Measurements from ENCODE around the gene CYSTM1.
A peak's percentile ranks its signal among the peaks of the same experiment; 100 is the strongest.

Gene CYSTM1

GRCh38 chr5:140239461-140239860 lies 64.5 kb downstream of the CYSTM1 start:
- DNase-seq: no peak

- peak in 4 of 5 donors; percentile 34 to 68 (median 36) for DNase-seq
Measured at GRCh38 chr5:140239939-140240700, 65.1 kb downstream of the CYSTM1 start.

DNA sequence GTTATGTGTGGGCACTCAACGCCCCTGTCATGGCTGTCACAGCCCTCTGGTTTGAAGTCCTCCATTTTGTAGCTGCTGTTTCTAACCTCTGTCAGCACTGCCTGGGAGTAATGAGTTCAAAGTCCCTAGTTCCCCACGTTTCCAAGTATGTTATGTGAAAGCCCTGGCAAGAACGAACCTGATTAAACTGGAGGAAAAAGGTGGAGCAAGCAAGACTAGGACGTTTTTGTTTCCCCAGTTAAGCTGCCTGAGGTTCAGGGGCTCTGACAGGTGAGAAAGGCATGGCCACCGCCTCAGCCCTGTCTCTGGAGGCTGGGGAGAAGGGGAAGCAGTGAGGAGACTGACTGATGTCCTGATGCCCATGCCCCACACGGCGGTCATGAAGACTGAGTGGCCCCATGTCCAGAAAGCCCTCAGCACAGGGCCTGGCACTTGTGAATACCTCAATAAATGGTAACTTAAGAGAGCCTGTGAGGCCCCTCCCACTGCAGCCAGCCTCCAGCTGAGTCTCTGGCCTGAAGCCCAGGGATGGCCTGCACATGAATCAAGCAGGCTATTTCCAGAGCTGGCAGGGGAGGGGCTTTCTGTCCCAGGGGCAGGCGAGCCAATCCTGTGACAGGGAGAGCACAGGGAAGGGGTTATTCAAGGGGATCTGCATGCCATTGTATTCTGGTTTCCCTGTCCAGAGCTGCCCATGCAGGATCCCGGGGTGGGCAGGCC lies 66.2 kb downstream of the CYSTM1 start:
- DNase-seq: no peak

DNA sequence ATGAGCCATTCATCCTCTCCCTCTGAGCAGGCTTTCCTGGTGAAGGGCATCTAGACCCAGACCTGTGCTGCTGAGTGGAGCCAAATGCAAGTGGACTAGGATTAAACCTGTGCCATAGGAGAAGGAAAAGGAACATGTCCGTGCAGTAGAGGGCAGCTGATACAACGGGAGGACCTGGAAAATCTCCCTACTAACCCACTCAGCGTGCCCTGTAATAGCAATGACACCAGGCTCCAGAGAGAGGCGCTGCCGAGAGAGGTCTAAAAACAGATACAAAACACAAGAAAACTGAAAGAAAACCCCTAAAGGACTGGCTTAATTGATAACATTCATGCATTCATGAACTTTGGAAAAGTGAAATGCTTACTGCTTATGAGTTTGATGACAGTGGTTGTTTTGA lies 67.1 kb downstream of the CYSTM1 start:
- DNase-seq: no peak

DNA sequence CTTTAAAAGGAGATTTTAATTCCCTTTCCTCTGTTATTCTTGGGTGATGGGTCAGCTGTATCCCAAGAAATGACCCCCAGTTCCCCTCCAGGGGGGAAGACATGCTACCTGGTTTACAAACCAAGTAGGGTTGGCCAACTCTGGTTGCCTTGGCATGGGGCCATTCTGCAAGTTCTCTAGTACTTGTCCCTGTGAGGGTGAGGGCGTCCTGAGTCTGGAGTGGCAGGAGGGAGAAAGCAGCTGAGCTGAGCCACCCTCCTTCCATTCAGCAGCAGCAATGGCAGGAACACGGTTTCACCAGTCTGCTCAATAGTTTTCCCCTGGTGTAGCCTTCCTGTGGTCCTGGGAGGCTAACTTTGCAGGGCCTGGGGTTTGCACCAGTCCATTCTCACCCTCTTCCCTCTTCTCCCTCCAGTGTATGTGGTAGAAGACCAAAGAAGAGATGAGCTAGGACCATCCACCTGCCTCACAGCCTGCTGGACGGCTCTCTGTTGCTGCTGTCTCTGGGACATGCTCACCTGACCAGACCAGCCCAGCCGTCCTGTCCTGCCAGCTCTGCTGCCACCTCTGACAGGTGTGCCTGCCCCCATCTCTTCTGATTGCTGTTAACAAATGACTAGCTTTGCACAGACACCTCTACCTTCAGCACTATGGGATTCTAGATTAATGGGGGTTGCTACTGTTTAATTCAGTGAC lies 68.0 kb downstream of the CYSTM1 start:
- no peak for DNase-seq

DNA sequence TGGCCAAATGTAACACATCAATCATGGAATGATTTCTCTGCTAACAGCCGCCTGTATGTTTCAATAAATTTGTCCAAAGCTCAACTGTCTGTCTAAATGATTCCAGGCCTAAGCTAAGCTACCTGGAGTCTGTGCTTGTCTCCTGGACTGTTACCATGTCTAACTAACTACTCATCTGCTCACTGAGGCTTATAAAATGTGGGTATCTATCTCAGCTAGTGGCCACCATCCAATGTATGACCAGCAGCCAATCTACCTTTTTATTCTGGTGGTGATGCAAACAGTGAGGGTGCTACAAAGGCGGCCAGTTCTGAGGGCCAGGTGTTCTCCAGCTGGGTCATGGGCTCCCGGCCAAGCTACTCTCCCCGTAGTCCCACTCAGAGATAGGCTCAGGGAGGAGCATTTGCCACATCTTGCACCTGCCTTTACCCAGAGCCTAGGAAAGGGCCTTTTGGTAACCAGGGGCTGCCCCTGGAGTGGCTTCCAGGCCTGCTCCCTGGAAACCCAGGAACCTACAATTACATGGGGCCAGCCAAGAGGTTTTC lies 68.8 kb downstream of the CYSTM1 start:
- no peak for DNase-seq

DNA sequence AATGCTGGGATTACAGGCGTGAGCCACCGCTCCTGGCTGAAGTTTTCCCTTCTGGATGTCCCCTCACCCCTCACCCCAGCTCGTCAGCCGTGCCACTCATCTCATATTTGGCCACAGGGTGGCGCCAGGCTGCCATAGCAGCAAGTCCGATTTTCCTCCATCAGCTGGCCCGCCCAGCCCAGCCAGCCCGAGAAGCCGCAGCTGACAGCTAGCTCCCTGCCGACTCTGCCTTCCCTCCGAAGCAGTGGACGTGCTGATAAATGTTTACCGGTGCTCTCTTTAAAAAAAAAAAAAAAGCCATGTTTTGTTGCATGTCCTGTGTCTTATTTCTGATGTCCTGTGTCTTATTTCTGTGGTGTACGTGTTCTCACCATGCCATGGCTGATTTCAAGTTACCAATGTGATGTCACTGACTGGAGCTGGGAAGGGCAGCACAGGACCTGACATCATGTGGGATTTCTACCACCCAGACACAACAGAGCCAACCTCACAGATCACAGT lies 69.6 kb downstream of the CYSTM1 start:
- peak; percentile 56 to 88 (median 70) for DNase-seq

DNA sequence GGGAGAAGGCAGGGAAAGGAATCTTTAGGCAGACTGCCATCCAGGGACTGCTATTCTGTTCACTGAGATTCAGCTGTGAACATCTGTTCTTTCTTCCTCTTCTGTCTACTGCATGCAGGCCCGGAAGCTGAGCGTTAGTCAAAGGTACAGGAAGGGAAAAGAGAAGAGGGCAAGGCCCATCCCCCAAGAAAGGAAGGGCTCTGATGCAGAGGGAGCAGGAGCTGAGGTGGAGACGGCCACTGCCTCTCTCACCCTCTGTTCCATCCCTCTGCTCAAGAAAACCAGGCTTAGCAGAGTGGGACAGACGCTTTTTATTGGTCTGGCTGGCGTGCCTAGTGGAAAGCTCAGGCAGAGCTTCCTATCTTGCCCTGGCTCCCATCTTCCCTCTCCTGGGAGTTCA lies 70.4 kb downstream of the CYSTM1 start:
- DNase-seq: peak in 1 of 5 donors; percentile 40

- DNase-seq: no peak
Measured at GRCh38 chr5:140245926-140246325, 70.9 kb downstream of the CYSTM1 start.

GRCh38 chr5:140246378-140247122 lies 71.6 kb downstream of the CYSTM1 start:
- DNase-seq: no peak

DNA sequence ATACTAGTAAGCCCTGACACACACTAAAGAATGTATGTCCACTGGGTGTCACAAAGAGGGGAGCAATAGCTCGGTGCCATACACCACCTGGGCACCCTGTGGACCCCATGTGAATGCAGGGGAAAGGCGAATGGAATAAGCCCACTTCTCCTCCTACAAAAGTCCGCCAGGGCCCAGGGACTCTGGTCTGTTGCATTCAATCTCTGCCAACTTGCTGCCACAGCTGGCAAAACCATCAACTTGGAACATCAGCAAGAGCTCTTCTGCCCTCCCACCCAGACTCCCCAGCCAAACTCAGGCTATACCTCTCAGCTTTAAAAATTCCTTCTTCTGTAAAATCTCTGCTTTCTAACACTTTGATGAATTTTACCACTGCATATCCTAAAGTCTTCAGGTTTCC lies 73.4 kb downstream of the CYSTM1 start:
- no peak for DNase-seq

DNA sequence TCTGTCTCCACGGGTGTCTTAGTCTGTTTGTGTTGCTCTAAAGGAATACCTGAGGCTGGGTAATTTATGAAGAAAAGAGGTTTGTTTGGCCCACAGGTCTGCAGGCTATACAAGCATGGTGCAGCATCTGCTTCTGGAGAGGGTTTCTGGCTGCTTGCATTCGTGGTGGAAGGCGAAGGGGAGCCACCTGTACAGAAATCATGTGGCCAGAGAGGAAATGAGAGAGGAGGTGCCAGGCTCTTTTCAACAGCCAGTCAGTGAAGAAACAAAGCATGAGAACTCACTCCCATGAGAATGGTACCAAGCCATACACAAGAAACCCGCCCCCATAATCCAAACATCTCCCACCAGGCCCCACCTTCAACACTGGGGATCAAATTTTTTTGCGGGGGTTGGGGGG lies 74.5 kb downstream of the CYSTM1 start:
- DNase-seq: peak in 1 of 5 donors; percentile 69

GRCh38 chr5:140250386-140250785 lies 75.4 kb downstream of the CYSTM1 start:
- DNase-seq: no peak

GRCh38 chr5:140251527-140251973 lies 76.6 kb downstream of the CYSTM1 start:
- peak in 4 of 5 donors; percentile 17 to 95 (median 28) for DNase-seq

GRCh38 chr5:140252470-140253126 lies 77.6 kb downstream of the CYSTM1 start:
- DNase-seq: no peak

DNA sequence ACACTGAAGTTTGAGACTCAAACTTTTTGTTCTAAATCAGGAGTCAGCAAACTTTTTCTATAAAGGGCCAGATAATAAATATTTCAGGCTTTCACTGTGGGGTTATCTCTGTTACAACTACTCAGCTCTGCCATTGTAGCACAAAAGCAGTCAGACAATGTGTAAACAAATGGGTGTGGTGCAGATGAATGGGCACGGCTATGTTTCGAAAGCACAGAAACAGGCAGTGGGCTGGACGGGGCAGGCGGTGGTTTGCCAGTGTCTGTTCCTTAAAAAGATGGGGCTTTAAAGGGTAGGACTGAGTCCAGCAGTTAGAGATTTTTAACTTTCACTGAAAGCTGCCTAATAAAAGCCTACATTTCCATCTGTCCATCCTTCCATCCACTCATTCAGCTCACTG lies 79.0 kb downstream of the CYSTM1 start:
- no peak for DNase-seq

DNA sequence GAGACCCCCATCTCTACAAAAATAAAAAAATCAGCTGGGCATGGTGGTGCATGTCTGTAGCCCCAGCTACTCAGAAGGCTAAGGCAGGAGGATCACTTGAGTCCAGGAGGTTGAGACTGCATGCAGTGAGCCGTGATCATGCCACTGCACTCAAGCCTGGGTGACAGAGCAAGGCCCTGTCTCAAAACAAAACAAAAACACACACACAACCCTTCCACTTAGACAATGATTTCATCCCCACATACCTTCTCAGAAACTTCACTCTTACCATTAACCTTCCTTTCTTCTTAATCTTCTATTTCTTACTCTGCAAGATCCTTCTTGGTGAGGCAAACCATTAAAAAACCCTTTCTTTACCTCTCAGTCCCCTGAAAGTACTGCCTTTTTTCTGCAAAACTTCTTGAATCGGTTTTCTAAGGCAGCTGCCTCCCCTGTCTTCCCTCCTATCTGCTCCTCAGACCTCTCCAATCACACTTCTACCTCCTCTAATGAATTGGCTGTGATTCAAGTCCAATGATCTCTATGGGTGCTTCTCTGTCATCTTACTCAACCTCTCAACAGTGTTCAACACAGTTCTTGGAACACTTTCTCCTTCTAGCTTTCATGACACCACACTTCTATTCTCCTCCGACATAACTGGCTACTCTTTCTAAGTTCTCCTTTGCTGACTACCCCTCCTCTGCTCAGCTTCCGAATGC lies 80.6 kb downstream of the CYSTM1 start:
- peak in 1 of 5 donors; percentile 53 for DNase-seq

DNA sequence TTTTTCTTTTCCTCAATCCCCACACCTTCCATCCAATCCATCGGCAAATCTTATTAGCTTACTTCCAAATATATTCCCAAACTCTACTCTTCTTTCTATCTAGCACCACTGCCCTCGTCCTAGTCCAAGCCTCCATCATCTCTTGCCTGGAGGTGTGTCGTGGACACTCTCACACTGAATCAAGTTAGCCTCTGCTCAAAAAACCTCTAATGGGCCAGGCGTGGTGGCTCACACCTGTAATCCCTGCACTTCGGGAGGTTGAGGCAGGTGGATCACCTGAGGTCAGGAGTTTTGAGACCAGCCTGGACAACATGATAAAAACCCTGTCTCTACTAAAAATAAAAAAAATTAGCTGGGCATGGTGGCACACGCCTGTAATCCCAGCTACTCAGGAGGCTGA lies 81.7 kb downstream of the CYSTM1 start:
- no peak for DNase-seq

DNA sequence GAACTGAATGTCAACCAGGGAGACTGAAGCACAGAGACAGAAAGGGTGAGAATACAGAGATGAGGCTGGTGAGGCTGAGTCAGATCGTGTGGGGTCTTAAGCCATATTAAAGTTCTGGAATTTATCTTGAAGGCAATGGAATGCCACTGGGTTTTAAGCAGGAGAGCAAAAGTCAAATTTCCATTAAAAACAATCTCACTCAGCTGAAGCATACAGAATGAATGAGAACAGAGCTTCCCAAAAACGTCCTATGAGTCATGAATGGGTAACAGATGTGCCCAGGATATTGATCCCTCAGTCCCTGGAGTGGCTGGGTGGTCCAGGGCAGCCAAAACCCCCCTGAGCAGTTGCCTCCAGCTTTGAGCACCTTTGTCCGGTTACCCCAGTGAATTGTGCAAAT lies 83.0 kb downstream of the CYSTM1 start:
- no peak for DNase-seq

DNA sequence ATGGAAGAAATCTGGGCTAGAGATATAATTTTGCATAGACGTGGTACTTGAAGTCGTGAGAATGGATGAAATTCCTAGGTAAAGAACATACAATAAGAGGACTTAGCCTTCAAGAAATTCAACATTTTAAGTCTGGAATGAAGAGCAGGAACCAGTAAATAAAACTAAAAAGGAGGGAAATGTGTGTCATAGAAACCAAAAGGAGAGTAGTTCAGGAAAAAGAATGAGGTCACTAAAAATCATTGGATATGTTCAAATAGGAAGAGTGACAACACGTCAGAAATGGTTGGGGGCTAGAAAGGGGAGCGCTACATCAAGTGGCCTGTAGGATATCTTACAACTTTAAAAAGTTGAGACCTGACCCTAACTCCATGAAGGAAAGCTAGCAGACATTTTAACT lies 83.9 kb downstream of the CYSTM1 start:
- DNase-seq: no peak

- DNase-seq: peak in 1 of 5 donors; percentile 87
Measured at GRCh38 chr5:140259500-140259899, 84.5 kb downstream of the CYSTM1 start.

Data from T-helper 1 cell (primary cell).